Esophagus muscularis mucosa (tissue), 4 donors: ENCODE results near the gene THEMIS.

ENCODE experiments used
- CTCF ChIP-seq, 3 experiments: fragments of 200-600 bp in 2 of 3; fragments of 450-650 bp in 1 of 3; sonication (generic) in 2 of 3; IDR thresholded peaks; one replicate each; pipeline ENCODE4 v1.5.1; 2017 to 2019; ENCODE audit warnings: antibody characterized with exemption in 3 of 3, mild to moderate bottlenecking in 2 of 3, moderate library complexity in 1 of 3
- EP300 ChIP-seq: sonication (generic); formaldehyde crosslinking; IDR thresholded peaks from one replicate; pipeline ENCODE4 v1.6.1; 2017; ENCODE audit warnings: antibody characterized with exemption
- POLR2A ChIP-seq: fragments of 450-650 bp; IDR thresholded peaks from one replicate; pipeline ENCODE4 v1.6.1; 2017; ENCODE audit warnings: antibody characterized with exemption, moderate library complexity, mild to moderate bottlenecking, low read depth
- POLR2AphosphoS5 ChIP-seq, 2 donors: sonication (generic); formaldehyde crosslinking; IDR thresholded peaks; one replicate each; pipeline ENCODE4 v1.6.1; 2017; ENCODE audit warnings: antibody characterized with exemption in 2 of 2

- TF ChIP-seq CTCF (IDR thresholded peaks at IDR 0.05) (no peak), EP300 (no peak), POLR2A (no peak), POLR2AphosphoS5 (IDR thresholded peaks at IDR 0.05) (no peak)
Observed at GRCh38 chr6:127869183-127869582, 31.7 kb downstream of the THEMIS start.
